Smooth muscle cell (in vitro differentiated cells): Measurements from ENCODE around the gene OR56B4. TPM values are rescaled to one million over a fixed set of nuclear protein-coding genes. Genes with fewer than 3 reads are reported as not detected.
"Not testable (repeated sequence)": the region's sequence is repeated elsewhere in the genome, so short reads cannot be mapped to it uniquely, and the experiment has no call there.

Experiments
- DNase-seq: peaks from one replicate; lab custom pipeline; 2025; ENCODE audit not compliant: unreplicated experiment; lab: John Stamatoyannopoulos, UW
- H2AFZ ChIP-seq: fragments of 200-600 bp; sonication (generic); 2 replicates; pipeline ENCODE4 v1.6.0; 2016; ENCODE audit warnings: antibody characterized with exemption, low read depth, mild to moderate bottlenecking
- H3F3A ChIP-seq: fragments of 200-600 bp; sonication (generic); 2 replicates; pipeline ENCODE4 v1.6.0; 2017; ENCODE audit warnings: antibody characterized with exemption, low read depth
- H3K27ac ChIP-seq: fragments of 200-600 bp; sonication (generic); 2 replicates; pipeline ENCODE4 v1.5.1; 2016; ENCODE audit warnings: low read depth, mild to moderate bottlenecking
- H3K27me3 ChIP-seq: fragments of 200-600 bp; sonication (generic); 2 replicates; pipeline ENCODE4 v1.6.1; 2016; ENCODE audit warnings: low read depth, mild to moderate bottlenecking
- H3K36me3 ChIP-seq: fragments of 200-600 bp; sonication (generic); 2 replicates; pipeline ENCODE4 v1.5.1; 2016; ENCODE audit warnings: low read depth
- H3K4me1 ChIP-seq: fragments of 200-600 bp; sonication (generic); 2 replicates; pipeline ENCODE4 v1.5.1; 2016; ENCODE audit warnings: low read depth
- H3K4me2 ChIP-seq: fragments of 200-600 bp; sonication (generic); 2 replicates; pipeline ENCODE4 v1.6.0; 2016; ENCODE audit warnings: mild to moderate bottlenecking
- H3K4me3 ChIP-seq: fragments of 200-600 bp; sonication (generic); 2 replicates; pipeline ENCODE4 v1.5.1; 2016; ENCODE audit warnings: mild to moderate bottlenecking
- H3K79me2 ChIP-seq: fragments of 200-600 bp; sonication (generic); 2 replicates; pipeline ENCODE4 v1.6.0; 2016; ENCODE audit warnings: low read depth, mild to moderate bottlenecking
- H3K9ac ChIP-seq: fragments of 200-600 bp; sonication (generic); 2 replicates; pipeline ENCODE4 v1.6.0; 2016; ENCODE audit warnings: low read depth
- H3K9me3 ChIP-seq: fragments of 200-600 bp; sonication (generic); replicated peaks from 2 replicates; pipeline ENCODE4 v1.5.1; 2016; ENCODE audit warnings: low read depth
- H4K20me1 ChIP-seq: fragments of 200-600 bp; sonication (generic); 2 replicates; pipeline ENCODE4 v1.6.0; 2016; ENCODE audit warnings: low read depth
- CTCF ChIP-seq: fragments of 200-600 bp; sonication (generic); IDR thresholded peaks from 2 replicates; pipeline ENCODE4 v1.5.1; 2017; ENCODE audit warnings: borderline replicate concordance, mild to moderate bottlenecking, antibody characterized with exemption; ENCODE audit not compliant: insufficient read depth, poor library complexity, severe bottlenecking
- WGBS: methylation state at CpG from one replicate; pipeline ENCODE4 v1.1.7; 2016; ENCODE audit warnings: low lambda C conversion rate; 5-methylcytosine and 5-hydroxymethylcytosine counted together
- polyA plus RNA-seq: library from polyadenylated mRNA; unstranded; fragments of >200 nt; fragmentation: Nextera tagmentation; extraction: Ambion mirVana; gene quantifications from 2 replicates; pipeline ENCODE4 v1.2.1, GENCODE V29; 2016
- total RNA-seq: library from RNA; depleted of rRNA; stranded (reverse); fragments of >200 nt; gene quantifications from 2 replicates; pipeline ENCODE4 v1.2.3, GENCODE V29; 2014

The OR56B4 gene
- total and polyA plus RNA-seq, 2 experiments from 2014 or later, result not detected

- no peak for DNase-seq
- no peak for TF ChIP-seq CTCF
- H3K36me3 ChIP-seq, result no peaks in the 10 kb centered on the region
- H3K4me3 ChIP-seq, result no peak overlapping the region
- no peaks in the 10 kb centered on the region for H3K27me3 ChIP-seq
- H3K4me1 ChIP-seq, result no peaks in the 10 kb centered on the region
- no peak overlapping the region for H3K9ac ChIP-seq
- no peak overlapping the region for H3K4me2 ChIP-seq
- no peak overlapping the region for H2AFZ ChIP-seq
- no peaks in the 10 kb centered on the region for H3K79me2 ChIP-seq
- no peak overlapping the region for H3K27ac ChIP-seq
- no peaks in the 10 kb centered on the region for H3F3A ChIP-seq
- no peaks in the 10 kb centered on the region for H4K20me1 ChIP-seq
- H3K9me3 ChIP-seq, result no peaks in the 10 kb centered on the region
- WGBS, result 86% methylated on average over 1 of the region's 1 CpG
These were observed 24.9 kb downstream of the OR56B4 start for GRCh38 chr11:6132431-6132830.

- H3K9me3 ChIP-seq, H4K20me1 ChIP-seq, H3F3A ChIP-seq, H3K27me3 ChIP-seq, H3K4me2 ChIP-seq, H3K27ac ChIP-seq, H3K36me3 ChIP-seq, H3K4me3 ChIP-seq, H3K79me2 ChIP-seq, H2AFZ ChIP-seq, DNase-seq, H3K9ac ChIP-seq, H3K4me1 ChIP-seq: not testable (repeated sequence)
- WGBS, result 48% methylated on average over 2 of the region's 2 CpGs
These were observed 28.5 kb downstream of the OR56B4 start for GRCh38 chr11:6135936-6136335.

GRCh38 chr11:6142936-6143335 is 35.5 kb downstream of the OR56B4 start:
- peak overlapping the region; percentile 33 for H2AFZ ChIP-seq
- no peak overlapping the region for H3K9ac ChIP-seq
- H3K4me2 ChIP-seq, result peak overlapping the region; percentile 74
- peaks cover 3% of the 10 kb centered on the region for H3K4me1 ChIP-seq
- no peak overlapping the region for H3K27ac ChIP-seq
- H3K9me3 ChIP-seq, result no peaks in the 10 kb centered on the region
- H4K20me1 ChIP-seq, result no peaks in the 10 kb centered on the region
- TF ChIP-seq CTCF, result no peak
- H3F3A ChIP-seq, result no peaks in the 10 kb centered on the region
- no peak overlapping the region for H3K4me3 ChIP-seq
- no peak for DNase-seq
- no peaks in the 10 kb centered on the region for H3K79me2 ChIP-seq
- H3K27me3 ChIP-seq, result no peaks in the 10 kb centered on the region
- no peaks in the 10 kb centered on the region for H3K36me3 ChIP-seq

- Histone ChIP-seq H3K4me3 (peak overlapping the region; percentile 32), H3K4me2 (peak overlapping the region; percentile 74)
- H3K79me2 ChIP-seq, H3F3A ChIP-seq, H3K9ac ChIP-seq, DNase-seq, H3K9me3 ChIP-seq, H3K4me1 ChIP-seq, H4K20me1 ChIP-seq, H3K27ac ChIP-seq, H2AFZ ChIP-seq, H3K36me3 ChIP-seq, H3K27me3 ChIP-seq: not testable (repeated sequence)
- WGBS, result 19% methylated on average over 12 of the region's 21 CpGs
These were observed 36.3 kb downstream of the OR56B4 start for GRCh38 chr11:6143737-6144136.

GRCh38 chr11:6151117-6151516 is 43.6 kb downstream of the OR56B4 start:
- DNase-seq, result no peak
- TF ChIP-seq CTCF, result no peak
- Histone ChIP-seq H3F3A (no peaks in the 10 kb centered on the region), H3K4me2 (no peak overlapping the region), H3K9me3 (no peaks in the 10 kb centered on the region), H3K27ac (no peak overlapping the region), H3K79me2 (no peaks in the 10 kb centered on the region), H3K9ac (no peak overlapping the region), H3K27me3 (no peaks in the 10 kb centered on the region), H2AFZ (no peak overlapping the region), H3K4me3 (no peak overlapping the region), H3K4me1 (no peaks in the 10 kb centered on the region), H4K20me1 (no peaks in the 10 kb centered on the region), H3K36me3 (no peaks in the 10 kb centered on the region)
- WGBS, result 81% methylated on average over 1 of the region's 1 CpG
